ENCODE data around the gene LDAH.

The LDAH gene

DNA sequence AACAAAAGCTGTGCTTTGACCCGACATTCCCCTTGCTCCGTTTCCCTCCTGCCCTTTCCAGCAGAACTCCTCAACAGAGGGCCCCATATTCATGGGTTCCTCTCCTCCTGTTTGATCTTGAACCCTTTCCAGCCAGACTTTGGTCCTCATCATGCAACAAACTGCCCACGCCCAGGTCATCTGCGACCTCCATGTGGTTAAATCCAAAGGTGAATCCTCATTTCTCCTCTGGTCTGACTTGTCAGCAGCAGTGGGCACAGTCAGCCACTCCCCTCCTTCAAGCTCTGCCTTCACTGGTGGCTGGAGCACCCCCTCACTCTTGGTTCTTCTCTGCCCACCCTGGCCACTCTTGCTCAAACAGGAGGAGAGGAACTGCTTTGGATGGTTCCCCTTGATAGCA is 174.7 kb downstream of the LDAH start:
- TF ChIP-seq, protein P1, sequence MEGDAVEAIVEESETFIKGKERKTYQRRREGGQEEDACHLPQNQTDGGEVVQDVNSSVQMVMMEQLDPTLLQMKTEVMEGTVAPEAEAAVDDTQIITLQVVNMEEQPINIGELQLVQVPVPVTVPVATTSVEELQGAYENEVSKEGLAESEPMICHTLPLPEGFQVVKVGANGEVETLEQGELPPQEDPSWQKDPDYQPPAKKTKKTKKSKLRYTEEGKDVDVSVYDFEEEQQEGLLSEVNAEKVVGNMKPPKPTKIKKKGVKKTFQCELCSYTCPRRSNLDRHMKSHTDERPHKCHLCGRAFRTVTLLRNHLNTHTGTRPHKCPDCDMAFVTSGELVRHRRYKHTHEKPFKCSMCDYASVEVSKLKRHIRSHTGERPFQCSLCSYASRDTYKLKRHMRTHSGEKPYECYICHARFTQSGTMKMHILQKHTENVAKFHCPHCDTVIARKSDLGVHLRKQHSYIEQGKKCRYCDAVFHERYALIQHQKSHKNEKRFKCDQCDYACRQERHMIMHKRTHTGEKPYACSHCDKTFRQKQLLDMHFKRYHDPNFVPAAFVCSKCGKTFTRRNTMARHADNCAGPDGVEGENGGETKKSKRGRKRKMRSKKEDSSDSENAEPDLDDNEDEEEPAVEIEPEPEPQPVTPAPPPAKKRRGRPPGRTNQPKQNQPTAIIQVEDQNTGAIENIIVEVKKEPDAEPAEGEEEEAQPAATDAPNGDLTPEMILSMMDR (IDR thresholded peaks at IDR 0.05; ENCODE audit: control insufficient read depth, extremely low read depth, insufficient read depth), result no peak
- DNase-seq (ENCODE audit: low read depth), result no peak
- no peak overlapping the region for H3K4me3 ChIP-seq (ENCODE audit: low read depth, low read length)

DNA sequence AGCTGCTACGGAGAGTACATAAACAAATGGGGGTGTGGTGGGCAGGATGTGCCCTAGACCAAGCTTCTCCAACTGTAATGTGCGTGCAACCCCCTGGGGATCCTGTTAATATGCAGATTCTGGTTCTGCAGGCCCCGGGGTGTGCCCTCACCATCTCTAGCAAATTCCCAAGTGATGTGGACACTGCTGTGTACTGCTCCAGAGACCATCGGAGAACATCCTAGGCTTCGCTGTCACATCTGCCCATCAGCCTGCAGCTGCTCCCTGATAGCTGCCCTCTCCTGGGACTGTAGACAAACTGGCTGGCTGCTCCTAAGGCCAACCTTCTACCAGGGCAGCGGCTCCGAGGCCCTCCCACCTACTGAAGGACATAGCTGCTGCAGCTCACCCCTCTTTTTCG is 175.2 kb downstream of the LDAH start:
- DNase-seq (ENCODE audit: low read depth), result no peak
- no peak overlapping the region for H3K4me3 ChIP-seq (ENCODE audit: low read depth, low read length)
- TF ChIP-seq, protein P1 (IDR thresholded peaks at IDR 0.05; ENCODE audit: control insufficient read depth, extremely low read depth, insufficient read depth), result no peak

DNA sequence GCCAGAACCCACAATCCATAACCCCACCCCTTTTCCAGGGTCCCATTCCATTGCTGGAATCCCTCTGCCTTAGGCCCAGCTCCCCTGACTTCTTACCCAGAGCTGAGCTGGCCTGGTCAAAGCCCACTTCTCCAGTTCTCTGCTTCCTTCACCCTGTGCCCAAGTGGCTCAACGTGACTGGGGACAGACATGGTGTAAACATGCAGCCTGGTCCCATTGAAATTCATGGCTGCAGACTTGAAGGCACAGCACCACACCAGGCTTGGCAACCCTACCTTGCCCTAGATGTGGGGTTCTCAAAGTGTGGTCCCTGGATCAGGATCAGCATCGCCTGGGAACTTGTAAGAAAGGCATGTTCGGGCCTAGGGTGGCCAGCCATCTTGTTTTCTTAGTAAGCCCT is 175.7 kb downstream of the LDAH start:
- no peak overlapping the region for H3K4me3 ChIP-seq (ENCODE audit: low read depth, low read length)
- TF ChIP-seq, protein P1 (IDR thresholded peaks at IDR 0.05; ENCODE audit: control insufficient read depth, extremely low read depth, insufficient read depth), result no peak
- no peak for DNase-seq (ENCODE audit: low read depth)

DNA sequence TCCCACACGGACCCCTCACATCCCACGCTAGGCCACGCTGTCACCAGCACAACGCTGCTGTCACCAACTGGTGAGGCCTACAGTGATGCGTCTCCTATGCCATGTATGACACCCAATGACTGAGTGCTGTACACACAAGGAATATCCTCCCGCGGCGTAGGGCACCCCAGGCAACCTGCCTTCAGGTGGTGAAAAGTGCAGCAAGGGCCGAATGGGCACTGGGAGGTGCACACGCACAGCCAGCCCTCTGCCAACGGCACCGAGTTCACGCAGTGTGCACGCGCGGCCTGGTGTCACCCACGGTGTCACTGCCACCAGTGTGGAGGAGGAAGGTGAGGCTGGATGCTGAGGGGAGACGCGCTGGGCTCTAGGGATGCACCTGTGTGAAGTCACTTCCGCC is 176.5 kb downstream of the LDAH start:
- H3K4me3 ChIP-seq (ENCODE audit: low read depth, low read length), result no peak overlapping the region
- DNase-seq (ENCODE audit: low read depth), result no peak
- TF ChIP-seq, protein P1 (IDR thresholded peaks at IDR 0.05; ENCODE audit: control insufficient read depth, extremely low read depth, insufficient read depth), result no peak

DNA sequence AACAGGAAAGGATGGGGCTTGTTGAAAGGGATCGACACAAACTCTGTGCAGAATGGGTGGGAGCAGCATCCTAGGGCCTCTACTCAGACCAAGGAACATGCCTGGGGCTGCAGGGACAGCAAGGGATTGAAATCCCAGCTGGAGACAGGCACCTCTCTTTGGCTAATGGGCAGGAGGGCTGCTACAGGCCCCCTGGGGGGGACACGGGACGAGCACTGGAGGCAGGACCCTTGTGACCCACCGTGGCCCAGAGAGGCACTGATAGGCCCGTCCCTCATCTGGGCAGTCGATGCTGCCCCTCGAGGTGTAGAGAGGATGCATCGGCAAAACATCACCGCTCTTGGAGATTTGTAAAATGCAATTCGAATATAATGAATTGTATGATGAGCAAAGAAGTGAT is 177.1 kb downstream of the LDAH start:
- DNase-seq (ENCODE audit: low read depth), result no peak
- TF ChIP-seq, protein P1 (IDR thresholded peaks at IDR 0.05; ENCODE audit: control insufficient read depth, extremely low read depth, insufficient read depth), result no peak

DNA sequence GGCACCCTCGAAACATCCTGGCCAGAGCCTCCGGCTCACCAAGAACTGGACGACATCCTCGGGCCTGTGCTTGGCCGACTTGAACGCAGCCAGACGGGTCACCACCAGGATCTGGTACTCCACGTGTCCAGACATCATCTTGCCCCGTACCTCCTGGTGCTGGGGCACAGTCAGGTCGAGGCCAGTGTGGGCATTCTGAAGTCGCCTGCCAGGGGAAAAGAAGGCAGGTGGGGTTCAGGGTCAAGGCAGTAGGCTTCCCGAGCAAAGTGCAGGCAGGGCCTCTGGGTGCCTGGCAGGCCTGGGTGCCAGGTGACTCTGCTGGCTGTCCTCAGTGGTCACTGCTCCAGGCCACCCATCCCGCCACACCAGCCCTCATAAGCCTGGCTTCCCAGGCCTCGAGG is 177.6 kb downstream of the LDAH start:
- no peak for DNase-seq (ENCODE audit: low read depth)
- H3K4me3 ChIP-seq (ENCODE audit: low read depth, low read length), result no peak overlapping the region
- TF ChIP-seq, protein P1 (IDR thresholded peaks at IDR 0.05; ENCODE audit: control insufficient read depth, extremely low read depth, insufficient read depth), result no peak

More for the DNA sequence above, 177.1 kb downstream of the LDAH start:
- H3K4me3 ChIP-seq (ENCODE audit: low read depth, low read length), result no peak overlapping the region

DNA sequence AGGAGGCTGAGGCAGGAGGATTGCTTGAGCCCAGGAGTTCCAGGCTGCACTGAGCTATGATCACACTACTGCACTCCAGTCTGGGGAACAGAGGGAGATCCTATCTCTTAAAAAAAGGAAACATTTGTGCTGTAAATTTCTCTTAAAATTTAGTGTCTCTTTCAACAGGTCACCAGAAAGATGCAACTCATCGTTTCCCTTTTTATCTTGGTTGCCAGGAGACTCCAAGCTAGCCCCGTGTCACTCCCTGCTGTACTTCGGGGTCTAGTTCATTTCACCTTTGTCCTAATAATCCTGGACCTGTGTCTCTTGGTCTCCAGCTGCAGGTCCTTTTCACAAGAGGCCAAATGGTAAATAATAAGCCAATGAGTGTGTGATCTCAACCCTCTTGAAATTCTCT is 179.1 kb downstream of the LDAH start:
- DNase-seq (ENCODE audit: low read depth), result no peak
- no peak overlapping the region for H3K4me3 ChIP-seq (ENCODE audit: low read depth, low read length)
- TF ChIP-seq, protein P1 (IDR thresholded peaks at IDR 0.05; ENCODE audit: control insufficient read depth, extremely low read depth, insufficient read depth), result no peak

Measured in LNCaP clone FGC (cell line).